Measurements from ENCODE around the gene CCDC183.

DNA sequence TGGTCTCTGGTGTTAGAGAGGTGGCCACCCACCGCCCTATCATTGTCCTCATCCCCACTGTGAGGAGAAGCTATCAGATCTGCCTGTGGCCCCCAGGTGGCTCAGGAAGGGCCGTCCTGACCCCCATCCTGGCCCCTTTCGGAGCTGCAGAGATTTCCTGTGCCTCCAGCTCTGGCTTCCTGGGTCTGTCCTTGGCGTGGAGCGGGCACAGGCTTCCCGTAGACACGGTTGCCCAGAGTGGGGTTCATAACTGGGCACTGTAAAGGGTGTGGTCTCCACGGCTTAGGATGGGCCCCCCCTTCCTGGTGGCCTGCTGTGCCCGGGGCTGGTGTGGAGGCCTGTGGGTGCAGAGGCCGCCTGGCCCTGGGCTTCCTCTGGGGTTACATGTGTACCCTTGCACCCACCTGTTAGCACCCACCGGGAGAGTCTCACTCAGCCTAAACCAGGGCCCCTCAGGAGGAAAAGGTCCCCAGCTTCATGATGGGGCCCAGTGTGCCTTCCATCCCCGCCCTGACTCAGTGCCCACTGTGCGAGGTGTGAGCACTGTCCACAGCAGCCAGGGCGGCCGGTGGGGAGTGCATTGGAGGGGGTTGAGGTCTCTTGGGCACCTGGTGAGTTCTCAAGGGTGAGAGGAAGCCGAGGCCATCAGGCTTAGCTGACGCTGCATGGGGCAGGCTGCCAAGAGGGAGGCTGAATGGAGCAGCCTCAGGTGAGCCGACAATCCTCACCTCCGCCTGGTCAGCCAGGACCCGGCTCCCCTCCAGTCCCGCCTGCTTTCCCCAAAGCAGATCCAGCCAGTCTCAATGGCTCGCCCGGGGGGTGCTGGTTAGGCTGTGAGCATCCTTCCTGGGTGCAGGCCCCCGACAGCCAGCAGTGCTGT lies 30.8 kb downstream of the CCDC183 start:
- no peak for TF ChIP-seq EZH2 (IDR thresholded peaks at IDR 0.05; ENCODE audit: borderline replicate concordance, low read length)
- TF ChIP-seq, protein P1, sequence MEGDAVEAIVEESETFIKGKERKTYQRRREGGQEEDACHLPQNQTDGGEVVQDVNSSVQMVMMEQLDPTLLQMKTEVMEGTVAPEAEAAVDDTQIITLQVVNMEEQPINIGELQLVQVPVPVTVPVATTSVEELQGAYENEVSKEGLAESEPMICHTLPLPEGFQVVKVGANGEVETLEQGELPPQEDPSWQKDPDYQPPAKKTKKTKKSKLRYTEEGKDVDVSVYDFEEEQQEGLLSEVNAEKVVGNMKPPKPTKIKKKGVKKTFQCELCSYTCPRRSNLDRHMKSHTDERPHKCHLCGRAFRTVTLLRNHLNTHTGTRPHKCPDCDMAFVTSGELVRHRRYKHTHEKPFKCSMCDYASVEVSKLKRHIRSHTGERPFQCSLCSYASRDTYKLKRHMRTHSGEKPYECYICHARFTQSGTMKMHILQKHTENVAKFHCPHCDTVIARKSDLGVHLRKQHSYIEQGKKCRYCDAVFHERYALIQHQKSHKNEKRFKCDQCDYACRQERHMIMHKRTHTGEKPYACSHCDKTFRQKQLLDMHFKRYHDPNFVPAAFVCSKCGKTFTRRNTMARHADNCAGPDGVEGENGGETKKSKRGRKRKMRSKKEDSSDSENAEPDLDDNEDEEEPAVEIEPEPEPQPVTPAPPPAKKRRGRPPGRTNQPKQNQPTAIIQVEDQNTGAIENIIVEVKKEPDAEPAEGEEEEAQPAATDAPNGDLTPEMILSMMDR (IDR thresholded peaks at IDR 0.05; ENCODE audit: low read length), result no peak
